ENCODE measurements around the gene HS3ST3A1.

Gene HS3ST3A1

GRCh38 chr17:13626703-13627102 lies 25.0 kb upstream of the HS3ST3A1 start:
- no peak overlapping the region for H3K4me3 ChIP-seq (replicated peaks; ENCODE audit: low read depth, low read length)
- DNase-seq (ENCODE audit: extremely low read depth, low read depth), result peak; percentile 76
- TF ChIP-seq, protein P1, sequence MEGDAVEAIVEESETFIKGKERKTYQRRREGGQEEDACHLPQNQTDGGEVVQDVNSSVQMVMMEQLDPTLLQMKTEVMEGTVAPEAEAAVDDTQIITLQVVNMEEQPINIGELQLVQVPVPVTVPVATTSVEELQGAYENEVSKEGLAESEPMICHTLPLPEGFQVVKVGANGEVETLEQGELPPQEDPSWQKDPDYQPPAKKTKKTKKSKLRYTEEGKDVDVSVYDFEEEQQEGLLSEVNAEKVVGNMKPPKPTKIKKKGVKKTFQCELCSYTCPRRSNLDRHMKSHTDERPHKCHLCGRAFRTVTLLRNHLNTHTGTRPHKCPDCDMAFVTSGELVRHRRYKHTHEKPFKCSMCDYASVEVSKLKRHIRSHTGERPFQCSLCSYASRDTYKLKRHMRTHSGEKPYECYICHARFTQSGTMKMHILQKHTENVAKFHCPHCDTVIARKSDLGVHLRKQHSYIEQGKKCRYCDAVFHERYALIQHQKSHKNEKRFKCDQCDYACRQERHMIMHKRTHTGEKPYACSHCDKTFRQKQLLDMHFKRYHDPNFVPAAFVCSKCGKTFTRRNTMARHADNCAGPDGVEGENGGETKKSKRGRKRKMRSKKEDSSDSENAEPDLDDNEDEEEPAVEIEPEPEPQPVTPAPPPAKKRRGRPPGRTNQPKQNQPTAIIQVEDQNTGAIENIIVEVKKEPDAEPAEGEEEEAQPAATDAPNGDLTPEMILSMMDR (IDR thresholded peaks at IDR 0.05; ENCODE audit: low read depth, low read length, missing control alignments), result no peak

- TF ChIP-seq, protein P1 (IDR thresholded peaks at IDR 0.05; ENCODE audit: low read depth, low read length, missing control alignments), result no peak
- DNase-seq (ENCODE audit: extremely low read depth, low read depth), result no peak
- H3K4me3 ChIP-seq (replicated peaks; ENCODE audit: low read depth, low read length), result no peak overlapping the region
These were observed 17.7 kb upstream of the HS3ST3A1 start for GRCh38 chr17:13619462-13619861.

GRCh38 chr17:13616031-13616430 lies 14.3 kb upstream of the HS3ST3A1 start:
- no peak overlapping the region for H3K4me3 ChIP-seq (replicated peaks; ENCODE audit: low read depth, low read length)
- DNase-seq (ENCODE audit: extremely low read depth, low read depth), result no peak
- TF ChIP-seq, protein P1 (IDR thresholded peaks at IDR 0.05; ENCODE audit: low read depth, low read length, missing control alignments), result no peak

- no peak for DNase-seq (ENCODE audit: extremely low read depth, low read depth)
- H3K4me3 ChIP-seq (replicated peaks; ENCODE audit: low read depth, low read length), result no peak overlapping the region
- TF ChIP-seq, protein P1 (IDR thresholded peaks at IDR 0.05; ENCODE audit: low read depth, low read length, missing control alignments), result no peak
These were observed 8.2 kb upstream of the HS3ST3A1 start for GRCh38 chr17:13609941-13610340.

- TF ChIP-seq, protein P1 (IDR thresholded peaks at IDR 0.05; ENCODE audit: low read depth, low read length, missing control alignments), result no peak
- DNase-seq (ENCODE audit: extremely low read depth, low read depth), result no peak
- H3K4me3 ChIP-seq (replicated peaks; ENCODE audit: low read depth, low read length), result peak overlapping the region; percentile 87
These were observed 380 bp downstream of the HS3ST3A1 start for GRCh38 chr17:13601322-13601775.

- peak overlapping the region; percentile 87 for H3K4me3 ChIP-seq (replicated peaks; ENCODE audit: low read depth, low read length)
- no peak for DNase-seq (ENCODE audit: extremely low read depth, low read depth)
- TF ChIP-seq, protein P1 (IDR thresholded peaks at IDR 0.05; ENCODE audit: low read depth, low read length, missing control alignments), result no peak
These were observed 1.0 kb downstream of the HS3ST3A1 start for GRCh38 chr17:13600475-13601321.
